Renal cortical epithelial cell (primary cell): ENCODE measurements around the gene CLEC11A. TPM values are rescaled to one million over a fixed set of nuclear protein-coding genes. Genes with fewer than 3 reads are reported as not detected.
A peak's percentile ranks its signal among the peaks of the same experiment; 100 is the strongest.

Experiments
- DNase-seq: peaks from one replicate; pipeline ENCODE4 v3.0.0-alpha.2; 2011; ENCODE audit warnings: low read depth
- total RNA-seq: library from RNA; depleted of rRNA; stranded (reverse); fragments of >200 nt; gene quantifications from 2 replicates; pipeline ENCODE4 v1.2.3, GENCODE V29; 2014

The CLEC11A gene
- total RNA-seq, 1 donor from 2014 or later: 0.15 TPM

DNA sequence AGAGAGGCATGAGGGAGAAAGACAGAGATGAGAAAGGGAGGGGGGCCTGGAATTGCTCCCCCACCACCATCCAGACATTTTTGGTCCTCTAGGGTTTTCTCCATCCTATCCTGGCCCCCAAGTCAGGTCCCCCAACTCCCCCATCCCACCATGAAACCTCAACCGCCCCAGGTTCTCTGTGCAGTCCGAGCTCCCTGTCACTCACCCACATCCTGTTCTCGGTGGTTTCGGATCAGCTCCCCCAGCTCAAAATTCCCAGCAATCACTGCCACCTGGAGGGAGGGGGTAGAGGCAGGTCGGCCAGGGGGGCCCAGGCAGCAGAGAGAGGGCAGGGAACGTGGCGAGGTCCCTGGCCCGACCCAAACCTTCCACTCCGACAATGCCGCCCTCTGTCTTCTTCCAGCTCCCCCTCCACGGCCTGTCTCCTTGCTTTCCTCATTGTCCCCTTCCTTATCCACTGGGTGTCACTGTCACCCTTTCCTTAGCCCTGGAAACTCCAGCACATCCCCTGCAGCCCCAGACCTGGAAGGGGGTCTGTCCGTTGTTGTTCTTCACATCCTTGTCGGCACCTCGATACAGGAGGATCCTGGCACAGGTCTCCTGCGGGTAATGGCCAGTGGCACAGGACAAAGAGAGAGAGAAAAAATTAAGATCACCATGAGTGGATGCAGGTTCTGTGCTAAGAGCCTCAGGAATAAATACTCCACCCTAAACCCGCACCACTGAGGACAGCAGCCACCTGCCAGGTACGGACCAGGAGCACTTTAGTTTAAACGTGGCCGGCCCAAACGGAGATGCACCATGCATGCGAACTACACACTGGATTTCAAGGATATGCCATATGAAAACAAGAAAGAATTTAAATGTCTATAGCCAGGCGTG, 19.0 kb upstream of the CLEC11A start:
- DNase-seq: no peak

- peak; percentile 50 for DNase-seq
Measured at GRCh38 chr19:50705422-50706019, 17.6 kb upstream of the CLEC11A start.

DNA sequence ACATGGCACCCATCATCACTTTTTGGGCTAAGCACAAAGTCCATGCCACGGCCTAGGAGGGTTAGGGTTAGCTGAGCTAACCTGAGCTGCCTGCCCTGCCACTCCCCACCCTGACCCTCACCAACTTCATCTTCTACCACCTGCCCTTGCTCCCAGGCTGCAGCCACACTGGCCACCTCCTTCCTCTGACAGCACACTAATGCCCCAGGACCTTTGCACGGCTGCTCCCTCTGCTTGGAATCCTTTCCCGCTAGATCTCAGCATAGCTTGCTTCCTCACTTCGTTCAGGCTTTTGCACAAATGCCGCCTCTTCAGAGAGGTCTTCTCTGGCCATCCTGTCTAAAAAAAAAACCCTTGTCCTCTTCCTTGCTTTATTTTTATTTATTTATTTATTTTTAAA, 16.8 kb upstream of the CLEC11A start:
- DNase-seq: no peak

GRCh38 chr19:50708179-50708879, 14.8 kb upstream of the CLEC11A start:
- no peak for DNase-seq

DNA sequence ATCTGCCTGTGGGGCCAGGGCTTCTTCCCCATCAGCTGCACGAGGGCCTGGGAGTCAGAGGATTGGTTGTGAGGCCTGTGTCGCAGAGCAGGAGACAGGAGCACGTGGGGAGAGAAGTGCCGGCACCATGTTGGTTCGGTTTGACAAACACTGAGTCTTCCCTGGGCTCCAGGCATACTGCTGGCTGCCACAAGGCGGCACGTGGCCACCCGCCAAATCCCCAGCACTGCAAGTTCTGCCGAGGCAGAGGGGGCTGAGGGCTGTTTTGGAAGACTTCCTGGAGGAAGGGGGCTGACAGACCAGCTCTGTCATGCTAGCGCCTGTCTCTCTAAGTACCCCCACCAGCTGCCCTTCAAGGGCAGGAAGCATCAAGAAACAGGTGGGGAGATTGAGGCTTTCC, 13.1 kb upstream of the CLEC11A start:
- no peak for DNase-seq

DNA sequence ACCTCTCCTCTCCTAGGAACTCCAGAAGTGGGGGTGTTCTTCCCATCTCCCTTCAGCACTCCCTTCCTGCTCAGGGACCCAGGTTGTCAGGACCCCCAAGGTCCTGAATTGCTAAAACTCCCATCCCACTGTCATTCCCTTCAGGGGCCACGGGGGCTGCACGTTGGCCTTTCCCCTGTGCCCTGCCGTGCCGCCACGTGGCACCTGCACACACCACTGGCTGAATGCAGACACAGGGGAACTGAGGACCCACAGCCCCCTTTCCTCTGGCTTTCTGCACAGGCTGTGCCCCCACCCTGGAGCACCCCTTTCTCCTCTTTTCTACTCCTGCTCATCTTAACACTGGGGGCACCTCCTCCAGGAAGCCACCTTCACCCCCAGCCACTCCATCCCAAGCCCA, 12.6 kb upstream of the CLEC11A start:
- DNase-seq: no peak

GRCh38 chr19:50711196-50711595, 12.0 kb upstream of the CLEC11A start:
- no peak for DNase-seq

GRCh38 chr19:50711805-50712204, 11.4 kb upstream of the CLEC11A start:
- no peak for DNase-seq

- no peak for DNase-seq
Measured at GRCh38 chr19:50712833-50713232, 10.3 kb upstream of the CLEC11A start.

GRCh38 chr19:50713556-50714236, 9.5 kb upstream of the CLEC11A start:
- DNase-seq: no peak

GRCh38 chr19:50716178-50717025, 6.8 kb upstream of the CLEC11A start:
- no peak for DNase-seq

DNA sequence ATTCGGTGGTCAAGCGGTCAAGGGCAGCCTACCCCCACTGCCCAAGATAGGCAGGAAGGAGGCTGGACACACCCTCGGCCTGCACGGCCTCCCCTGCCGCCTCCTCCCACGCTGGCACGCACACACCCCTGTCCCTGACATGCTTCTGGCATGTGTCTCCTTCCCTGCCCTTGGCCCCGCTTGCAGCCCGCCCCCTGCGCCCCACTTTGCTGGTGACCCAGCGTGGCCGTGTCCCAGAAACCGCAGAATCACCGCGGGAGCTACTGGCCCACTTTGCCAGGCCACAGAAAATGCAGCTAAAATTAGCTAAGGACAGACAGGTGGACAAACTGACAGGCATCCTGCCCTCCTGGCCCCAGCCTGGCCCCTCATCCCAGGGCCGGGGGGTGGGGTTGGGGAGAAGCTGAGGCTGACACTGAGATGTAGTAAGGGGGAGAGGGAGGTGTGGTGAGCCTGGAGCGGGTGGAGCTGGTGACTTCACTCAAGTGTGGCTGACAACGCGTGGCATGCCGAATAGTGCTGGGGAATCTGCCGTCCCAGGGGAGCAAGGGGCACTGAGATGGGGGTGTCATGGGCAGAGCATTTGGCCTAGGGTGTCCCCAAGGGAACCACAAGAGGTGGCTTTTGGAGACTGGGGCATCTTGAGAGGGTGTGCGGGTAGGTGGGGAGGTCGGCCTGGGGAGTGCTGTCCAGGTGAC, 6.0 kb upstream of the CLEC11A start:
- no peak for DNase-seq

- DNase-seq: no peak
Measured at GRCh38 chr19:50717891-50718254, 5.3 kb upstream of the CLEC11A start.

DNA sequence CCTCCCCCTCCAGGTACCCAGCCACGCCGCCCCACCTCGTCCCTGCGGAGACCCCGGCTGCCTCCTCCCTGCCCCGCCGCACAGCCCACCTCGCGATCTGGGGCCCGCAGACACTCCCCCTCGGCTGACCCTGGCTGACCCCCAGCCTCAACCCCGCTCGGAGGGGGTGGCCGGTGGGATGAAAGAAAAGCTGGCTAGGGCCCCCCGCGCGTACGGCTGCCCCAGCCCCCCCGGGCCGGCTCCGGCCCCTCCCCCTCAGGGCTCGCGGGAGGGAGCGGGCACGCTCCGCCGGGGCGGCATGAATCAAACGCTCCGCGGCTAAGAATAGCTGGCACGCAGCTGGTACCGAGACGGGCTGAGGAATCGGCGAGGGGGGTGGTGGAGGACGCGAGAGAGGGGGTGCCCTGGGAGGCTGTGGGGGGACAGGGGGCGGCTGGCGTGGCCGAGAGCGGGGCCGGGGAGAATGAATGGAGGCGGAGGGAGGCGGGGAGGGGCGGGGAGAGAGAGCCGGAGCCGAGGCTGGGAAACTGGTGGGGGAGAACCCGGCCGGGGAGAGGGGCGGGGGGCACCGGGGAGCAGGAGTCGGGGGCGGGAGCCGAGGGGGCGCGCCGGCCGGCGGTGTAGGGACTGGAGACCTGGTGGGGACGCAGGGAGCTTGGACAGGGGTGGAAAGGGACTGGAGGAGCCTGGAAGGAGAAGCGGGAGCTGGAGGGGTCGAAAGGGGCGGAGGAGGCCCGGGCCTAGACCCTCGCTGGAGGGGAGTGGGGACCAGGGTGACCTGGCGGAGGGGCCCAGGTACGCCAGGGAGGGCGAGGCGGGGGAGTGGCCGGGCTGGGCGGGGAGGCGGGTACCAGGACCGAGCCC, 4.7 kb upstream of the CLEC11A start:
- no peak for DNase-seq

GRCh38 chr19:50719119-50719435, 4.1 kb upstream of the CLEC11A start:
- DNase-seq: no peak

GRCh38 chr19:50719566-50719965, 3.6 kb upstream of the CLEC11A start, which contains the start of gene SHANK1:
Gene SHANK1 (minus strand): TSS chr19:50719802. CDS start chr19:50716919, 2,883 bp downstream.
- no peak for DNase-seq

- no peak for DNase-seq
Measured at GRCh38 chr19:50720181-50720920, 2.8 kb upstream of the CLEC11A start.

DNA sequence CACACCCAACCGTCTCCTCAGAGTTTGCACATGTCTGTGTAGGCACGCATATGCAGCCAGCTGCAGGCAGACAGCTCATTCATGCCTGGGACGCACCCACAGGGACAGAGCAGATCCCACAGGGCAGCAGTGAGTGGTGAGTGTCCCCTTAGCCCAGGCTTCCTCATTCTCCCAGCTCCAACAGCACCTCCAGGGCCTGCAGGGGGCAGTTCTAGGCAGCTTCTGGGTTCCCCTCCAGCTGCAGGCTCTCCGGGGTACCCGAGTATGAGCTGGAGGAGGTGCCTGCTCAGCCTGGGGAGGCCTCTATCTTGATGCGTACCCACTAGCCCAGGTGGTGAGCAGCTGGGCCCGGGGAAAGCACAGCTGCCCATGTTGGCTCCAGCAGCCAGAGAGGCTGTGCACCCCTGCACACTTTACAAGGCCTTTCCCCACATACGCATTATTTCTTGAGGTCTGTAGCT, 2.2 kb upstream of the CLEC11A start:
- DNase-seq: no peak
